H9 (cell line): ENCODE data around the gene PSMA3. TPM values are rescaled to one million over a fixed set of nuclear protein-coding genes. Genes with fewer than 3 reads are reported as not detected.

ENCODE experiments used
- DNase-seq: peaks from one replicate; pipeline ENCODE4 v3.0.0-alpha.2; 2017
- H2AFZ ChIP-seq: one replicate; pipeline ENCODE4 v1.6.1; 2013; ENCODE audit warnings: mild to moderate bottlenecking, low read length, control low read depth, moderate library complexity
- H2AK5ac ChIP-seq: 2 replicates; pipeline ENCODE4 v1.6.1; 2013; ENCODE audit warnings: low read length, control low read depth, mixed read lengths; ENCODE audit not compliant: insufficient read length
- H2BK120ac ChIP-seq: one replicate; pipeline ENCODE4 v1.6.1; 2013; ENCODE audit warnings: low read depth, mild to moderate bottlenecking, low read length, control low read depth, inconsistent platforms; ENCODE audit not compliant: poor library complexity, severe bottlenecking
- H2BK12ac ChIP-seq: 2 replicates; pipeline ENCODE4 v1.6.1; 2013; ENCODE audit warnings: low read length, control low read depth, mixed read lengths, low read depth; ENCODE audit not compliant: insufficient read length
- H2BK15ac ChIP-seq: 2 replicates; pipeline ENCODE4 v1.6.1; 2013; ENCODE audit warnings: low read depth, low read length, control low read depth
- H2BK20ac ChIP-seq: one replicate; pipeline ENCODE4 v1.6.1; 2013; ENCODE audit warnings: low read depth, mild to moderate bottlenecking, low read length, control low read depth, inconsistent platforms; ENCODE audit not compliant: poor library complexity, severe bottlenecking
- H2BK5ac ChIP-seq: 2 replicates; pipeline ENCODE4 v1.6.1; 2013; ENCODE audit warnings: low read length, control low read depth, mixed read lengths; ENCODE audit not compliant: insufficient read length
- H3K14ac ChIP-seq: 2 replicates; pipeline ENCODE4 v1.6.1; 2013; ENCODE audit warnings: low read length, control low read depth; ENCODE audit not compliant: insufficient read depth
- H3K18ac ChIP-seq: 2 replicates; pipeline ENCODE4 v1.6.1; 2013; ENCODE audit warnings: low read depth, mild to moderate bottlenecking, mixed read lengths, low read length, control low read depth; ENCODE audit not compliant: insufficient read length
- H3K23ac ChIP-seq: 2 replicates; pipeline ENCODE4 v1.6.1; 2013; ENCODE audit warnings: low read length, control low read depth, mixed read lengths, low read depth; ENCODE audit not compliant: insufficient read length
- H3K23me2 ChIP-seq: 2 replicates; pipeline ENCODE4 v1.6.1; 2013; ENCODE audit warnings: low read depth, mild to moderate bottlenecking, mixed read lengths, low read length, control low read depth; ENCODE audit not compliant: insufficient read length, poor library complexity, severe bottlenecking
- H3K27ac ChIP-seq: 2 replicates; pipeline ENCODE4 v1.5.1; 2013; ENCODE audit warnings: low read length, control low read depth, mixed read lengths, low read depth; ENCODE audit not compliant: insufficient read length
- H3K27me3 ChIP-seq: 2 replicates; pipeline ENCODE4 v1.6.1; 2013; ENCODE audit warnings: low read length, control low read depth, inconsistent platforms; ENCODE audit not compliant: insufficient read depth
- H3K4ac ChIP-seq: 2 replicates; pipeline ENCODE4 v1.6.1; 2013; ENCODE audit warnings: low read depth, mild to moderate bottlenecking, control low read depth, inconsistent platforms, low read length, moderate library complexity
- H3K4me1 ChIP-seq: 2 replicates; pipeline ENCODE4 v1.6.1; 2013; ENCODE audit warnings: low read length, control low read depth, inconsistent platforms; ENCODE audit not compliant: insufficient read depth
- H3K4me2 ChIP-seq: 2 replicates; pipeline ENCODE4 v1.6.1; 2013; ENCODE audit warnings: low read length, control low read depth, mixed read lengths; ENCODE audit not compliant: insufficient read length, insufficient read depth
- H3K56ac ChIP-seq: 2 replicates; pipeline ENCODE4 v1.6.1; 2013; ENCODE audit warnings: low read depth, mild to moderate bottlenecking, mixed read lengths, low read length, control low read depth; ENCODE audit not compliant: insufficient read length
- H3K79me1 ChIP-seq: 2 replicates; pipeline ENCODE4 v1.6.1; 2013; ENCODE audit warnings: low read depth, mild to moderate bottlenecking, moderate library complexity, low read length, control low read depth, inconsistent platforms; ENCODE audit not compliant: insufficient read depth, poor library complexity, severe bottlenecking
- H3K79me2 ChIP-seq: 2 replicates; pipeline ENCODE4 v1.6.1; 2013; ENCODE audit warnings: low read length, control low read depth, inconsistent platforms; ENCODE audit not compliant: insufficient read depth
- H3K9ac ChIP-seq: 2 replicates; pipeline ENCODE4 v1.6.1; 2013; ENCODE audit warnings: low read length, control low read depth, mixed read lengths; ENCODE audit not compliant: insufficient read length; ENCODE audit errors: extremely low read depth
- H3K9me3 ChIP-seq: one replicate; pipeline ENCODE4 v1.6.1; 2013; ENCODE audit warnings: low read depth, low read length, inconsistent platforms; ENCODE audit not compliant: control insufficient read depth
- H3T11ph ChIP-seq: one replicate; pipeline ENCODE4 v1.6.1; 2013; ENCODE audit warnings: mild to moderate bottlenecking, low read length, control low read depth, inconsistent platforms
- H4K20me1 ChIP-seq: one replicate; pipeline ENCODE4 v1.6.1; 2013; ENCODE audit not compliant: control insufficient read depth, insufficient read length, insufficient read depth
- H4K5ac ChIP-seq: 2 replicates; pipeline ENCODE4 v1.6.1; 2013; ENCODE audit warnings: low read depth, mild to moderate bottlenecking, mixed read lengths, low read length, control low read depth; ENCODE audit not compliant: insufficient read length
- H4K8ac ChIP-seq: replicated peaks from 2 replicates; pipeline ENCODE4 v1.6.1; 2013; ENCODE audit warnings: low read length, control low read depth, mixed read lengths, low read depth; ENCODE audit not compliant: insufficient read length
- H4K91ac ChIP-seq: 2 replicates; pipeline ENCODE4 v1.6.1; 2013; ENCODE audit warnings: low read depth, mild to moderate bottlenecking, moderate library complexity, mixed read lengths, low read length, control low read depth; ENCODE audit not compliant: insufficient read length
- H3K27ac Mint-ChIP-seq, 3 experiments: 2 replicates in 2 of 3; 3 replicates in 1 of 3; pipeline ENCODE4 v1.8.0; 2020 to 2021; ENCODE audit warnings: mixed read lengths in 3 of 3, mild to moderate bottlenecking in 1 of 3, moderate library complexity in 1 of 3
- H3K27me3 Mint-ChIP-seq: 2 replicates; pipeline ENCODE4 v1.8.0; 2021; ENCODE audit warnings: low read depth, mild to moderate bottlenecking, moderate library complexity, mixed read lengths
- H3K36me3 Mint-ChIP-seq, 3 experiments: 2 replicates in 2 of 3; 3 replicates in 1 of 3; pipeline ENCODE4 v1.8.0; 2020 to 2021; ENCODE audit warnings: low read depth in 3 of 3, mixed read lengths in 3 of 3; ENCODE audit not compliant: insufficient read depth in 1 of 3
- H3K4me1 Mint-ChIP-seq, 2 experiments: 2 replicates each; pipeline ENCODE4 v1.8.0; 2020; ENCODE audit warnings: mixed read lengths in 2 of 2
- H3K4me3 Mint-ChIP-seq, 2 experiments: 2 replicates in 1 of 2; 3 replicates in 1 of 2; pipeline ENCODE4 v1.8.0; 2020 to 2021; ENCODE audit warnings: mild to moderate bottlenecking in 2 of 2, mixed read lengths in 2 of 2, moderate library complexity in 1 of 2
- H3K9me3 Mint-ChIP-seq, 2 experiments: 2 replicates in 1 of 2; 3 replicates in 1 of 2; pipeline ENCODE4 v1.8.0; 2020; ENCODE audit warnings: mild to moderate bottlenecking in 2 of 2, mixed read lengths in 2 of 2, moderate library complexity in 1 of 2
- WGBS: extraction: QIAGEN DNeasy Blood & Tissue Kit; methylation state at CpG from one replicate; pipeline ENCODE4 v1.1.7; 2013; ENCODE audit warnings: missing lambda C conversion rate, low lambda C conversion rate, mixed read lengths; ENCODE audit not compliant: insufficient read length; ENCODE audit errors: extremely low coverage; 5-methylcytosine and 5-hydroxymethylcytosine counted together
- total RNA-seq: library from RNA; stranded (reverse); gene quantifications from 2 replicates; pipeline ENCODE4 v1.2.1, GENCODE V29; 2021
- TF ChIP-seq, protein P1 (sequence below): fragments of 200-600 bp; sonication (generic); conservative IDR thresholded peaks from 3 replicates; pipeline ENCODE4 v1.8.0; 2021; ENCODE audit warnings: antibody characterized with exemption, mild to moderate bottlenecking

PSMA3 gene
- total RNA-seq, 1 experiment from 2014 or later: 342 TPM

DNA sequence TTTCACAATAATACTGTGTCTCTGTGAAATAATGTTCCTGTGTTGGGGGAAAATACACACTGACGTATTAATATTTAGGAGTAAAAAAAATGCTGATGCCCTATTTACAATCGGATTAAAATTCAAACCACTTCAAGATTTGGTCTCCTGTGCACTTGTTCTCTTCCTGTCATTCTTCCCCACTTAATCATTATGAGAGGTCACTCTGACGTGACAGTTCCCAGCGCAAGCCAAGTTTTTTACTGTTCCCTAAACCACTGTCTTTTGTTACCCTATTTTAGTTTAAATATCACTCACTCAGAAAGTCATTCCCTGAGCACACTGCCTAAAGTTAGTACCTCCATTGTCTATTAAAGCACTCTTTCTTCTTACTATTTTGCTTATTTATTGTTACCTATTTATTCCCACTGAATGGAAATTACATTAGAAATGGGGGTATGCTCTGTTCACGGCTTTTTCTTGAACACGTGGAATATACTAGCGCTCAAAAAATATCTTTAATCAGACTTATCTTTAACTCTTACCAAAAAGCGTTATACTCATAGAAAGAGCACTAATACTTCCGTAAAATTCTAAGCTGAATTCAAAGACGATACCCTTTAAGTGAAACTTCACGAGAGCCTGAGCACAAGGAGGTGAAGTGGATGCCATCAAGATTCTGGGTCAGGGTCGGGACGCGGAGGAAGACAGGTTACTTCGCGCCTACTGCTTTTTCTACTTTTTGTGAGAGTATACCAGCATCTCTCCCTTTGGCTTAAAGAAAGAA, 670 bp upstream of the PSMA3 start:
- no peak overlapping the region for H2AK5ac ChIP-seq
- H4K8ac ChIP-seq: no peak overlapping the region
- H3K18ac ChIP-seq: no peak overlapping the region
- no peak overlapping the region for H3K23ac ChIP-seq
- peaks cover 3% of the 10 kb centered on the region for H3K23me2 ChIP-seq
- no peak for DNase-seq
- no peaks in the 10 kb centered on the region for H3K9me3 ChIP-seq
- peak overlapping the region; percentile 80 for H3K9ac ChIP-seq
- peak overlapping the region; percentile 33 for H3K4me2 ChIP-seq
- H3K14ac ChIP-seq: no peak overlapping the region
- peak overlapping the region; percentile 63 for H2AFZ ChIP-seq
- no CpG with 5 or more reads among the region's 16 CpGs for WGBS
- H3K79me1 ChIP-seq: peaks cover 6% of the 10 kb centered on the region
- peaks cover 18 to 21% of the 10 kb centered on the region in 2 experiments for H3K4me1 Mint-ChIP-seq
- H4K20me1 ChIP-seq: no peaks in the 10 kb centered on the region
- peak overlapping the region; percentile 92 to 99 for H3K4me3 Mint-ChIP-seq
- H3K27ac Mint-ChIP-seq: peak overlapping the region in 2 of 3 experiments; percentile 45 to 91; a peak in 4 of 7 replicates
- no peak overlapping the region for H3K27ac ChIP-seq
- H3K4ac ChIP-seq: no peak overlapping the region
- no peak overlapping the region for H2BK20ac ChIP-seq
- no peak overlapping the region for H2BK15ac ChIP-seq
- no peak overlapping the region for H3K56ac ChIP-seq
- no peak overlapping the region for H4K5ac ChIP-seq
- peaks cover 8 to 13% (median 10%) of the 10 kb centered on the region in 3 experiments for H3K36me3 Mint-ChIP-seq
- no peaks in the 10 kb centered on the region for H3K4me1 ChIP-seq
- H2BK12ac ChIP-seq: no peak overlapping the region
- no peak overlapping the region for H2BK5ac ChIP-seq
- no peaks in the 10 kb centered on the region; a peak in 1 of 5 replicates for H3K9me3 Mint-ChIP-seq
- H3K79me2 ChIP-seq: peaks cover 30% of the 10 kb centered on the region
- H4K91ac ChIP-seq: no peak overlapping the region
- peaks cover 2% of the 10 kb centered on the region; the same call in 1 of the 2 replicates for H3K27me3 Mint-ChIP-seq
- TF ChIP-seq, protein P1, sequence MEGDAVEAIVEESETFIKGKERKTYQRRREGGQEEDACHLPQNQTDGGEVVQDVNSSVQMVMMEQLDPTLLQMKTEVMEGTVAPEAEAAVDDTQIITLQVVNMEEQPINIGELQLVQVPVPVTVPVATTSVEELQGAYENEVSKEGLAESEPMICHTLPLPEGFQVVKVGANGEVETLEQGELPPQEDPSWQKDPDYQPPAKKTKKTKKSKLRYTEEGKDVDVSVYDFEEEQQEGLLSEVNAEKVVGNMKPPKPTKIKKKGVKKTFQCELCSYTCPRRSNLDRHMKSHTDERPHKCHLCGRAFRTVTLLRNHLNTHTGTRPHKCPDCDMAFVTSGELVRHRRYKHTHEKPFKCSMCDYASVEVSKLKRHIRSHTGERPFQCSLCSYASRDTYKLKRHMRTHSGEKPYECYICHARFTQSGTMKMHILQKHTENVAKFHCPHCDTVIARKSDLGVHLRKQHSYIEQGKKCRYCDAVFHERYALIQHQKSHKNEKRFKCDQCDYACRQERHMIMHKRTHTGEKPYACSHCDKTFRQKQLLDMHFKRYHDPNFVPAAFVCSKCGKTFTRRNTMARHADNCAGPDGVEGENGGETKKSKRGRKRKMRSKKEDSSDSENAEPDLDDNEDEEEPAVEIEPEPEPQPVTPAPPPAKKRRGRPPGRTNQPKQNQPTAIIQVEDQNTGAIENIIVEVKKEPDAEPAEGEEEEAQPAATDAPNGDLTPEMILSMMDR: no peak
- no peak overlapping the region for H2BK120ac ChIP-seq
- no peaks in the 10 kb centered on the region for H3K27me3 ChIP-seq
- H3T11ph ChIP-seq: no peak overlapping the region
